22Rv1 (cell line): Measurements from ENCODE around the gene COL13A1.

Experiments used
- H3K27ac ChIP-seq: fragments of 450-650 bp; 2 replicates; pipeline ENCODE4 v1.5.1; 2017
- CTCF ChIP-seq: fragments of 450-650 bp; IDR thresholded peaks from 2 replicates; pipeline ENCODE4 v1.5.1; 2017; ENCODE audit warnings: mild to moderate bottlenecking
- ZFX ChIP-seq: fragments of 450-650 bp; IDR thresholded peaks from 2 replicates; pipeline ENCODE4 v1.6.1; 2017; ENCODE audit warnings: antibody characterized with exemption, borderline replicate concordance

Gene COL13A1

GRCh38 chr10:69914398-69915214 is 112.9 kb downstream of the COL13A1 start:
- H3K27ac ChIP-seq: no peak overlapping the region
- TF ChIP-seq ZFX: no peak
- TF ChIP-seq CTCF: peak; percentile 91

GRCh38 chr10:69915215-69915560 is 113.5 kb downstream of the COL13A1 start:
- no peak for TF ChIP-seq ZFX
- TF ChIP-seq CTCF: no peak
- H3K27ac ChIP-seq: no peak overlapping the region

GRCh38 chr10:69916118-69916517 is 114.4 kb downstream of the COL13A1 start:
- no peak overlapping the region for H3K27ac ChIP-seq
- TF ChIP-seq ZFX: no peak
- TF ChIP-seq CTCF: no peak

- TF ChIP-seq ZFX (no peak), CTCF (no peak)
- no peak overlapping the region for H3K27ac ChIP-seq
These were observed 116.3 kb downstream of the COL13A1 start for GRCh38 chr10:69918036-69918435.

- no peak overlapping the region for H3K27ac ChIP-seq
- TF ChIP-seq CTCF (no peak), ZFX (no peak)
These were observed 117.5 kb downstream of the COL13A1 start for GRCh38 chr10:69919250-69919649.

GRCh38 chr10:69925111-69925510 is 123.4 kb downstream of the COL13A1 start:
- TF ChIP-seq CTCF (no peak), ZFX (no peak)
- no peak overlapping the region for H3K27ac ChIP-seq

GRCh38 chr10:69928339-69928738 is 126.6 kb downstream of the COL13A1 start:
- H3K27ac ChIP-seq: no peak overlapping the region
- no peak for TF ChIP-seq ZFX
- TF ChIP-seq CTCF: no peak
